Kidney epithelial cell (primary cell): ENCODE results near the gene NACC2. TPM values are rescaled to one million over a fixed set of nuclear protein-coding genes. Genes with fewer than 3 reads are reported as not detected.

ENCODE experiments used
- DNase-seq: peaks from one replicate; pipeline ENCODE4 v3.0.0-alpha.2; 2010; ENCODE audit warnings: low read depth
- H3K27me3 ChIP-seq: 2 replicates; pipeline ENCODE4 v1.6.0; 2011; ENCODE audit warnings: low read length; ENCODE audit not compliant: control insufficient read depth, insufficient read depth
- H3K36me3 ChIP-seq: 2 replicates; pipeline ENCODE4 v1.5.1; 2011; ENCODE audit warnings: low read length; ENCODE audit not compliant: control insufficient read depth, insufficient read depth
- H3K4me3 ChIP-seq: 2 replicates; pipeline ENCODE4 v1.5.1; 2011; ENCODE audit warnings: low read depth, mild to moderate bottlenecking, control low read depth, low read length
- total RNA-seq: library from RNA; depleted of rRNA; stranded (reverse); fragments of >200 nt; gene quantifications from 2 replicates; pipeline ENCODE4 v1.2.3, GENCODE V29; 2015
- TF ChIP-seq, protein P1 (sequence below): IDR thresholded peaks from 2 replicates; pipeline ENCODE4 v1.5.1; 2011; ENCODE audit warnings: mild to moderate bottlenecking, moderate library complexity, low read length, control low read depth, inconsistent platforms; ENCODE audit not compliant: insufficient read depth, poor library complexity, severe bottlenecking

The NACC2 gene
- total RNA-seq, 1 donor from 2014 or later: 26.0 TPM

DNA sequence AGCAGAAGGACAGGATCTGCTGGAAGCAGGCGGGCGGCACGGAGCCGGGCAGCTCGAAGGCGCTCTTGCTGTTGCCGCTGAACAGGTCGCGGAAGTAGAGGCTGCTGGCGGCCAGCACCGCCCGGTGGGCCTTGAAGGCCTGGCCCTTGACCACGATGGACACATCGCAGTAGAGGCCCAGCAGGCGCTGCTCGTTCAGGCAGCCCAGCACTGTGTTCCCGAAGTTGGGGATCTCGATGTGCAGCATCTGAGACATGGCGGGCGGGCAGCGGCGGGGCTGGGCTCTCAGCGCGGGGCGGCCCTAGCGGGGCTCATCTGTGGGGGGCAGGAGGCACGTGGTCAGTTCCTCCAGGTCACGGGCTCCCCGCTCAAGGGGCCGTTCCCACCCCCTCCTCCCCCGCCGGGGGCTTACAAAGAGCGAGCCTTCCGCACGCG lies 44.8 kb downstream of the NACC2 start:
- peak overlapping the region; percentile 55 for H3K4me3 ChIP-seq
- no peak for DNase-seq

DNA sequence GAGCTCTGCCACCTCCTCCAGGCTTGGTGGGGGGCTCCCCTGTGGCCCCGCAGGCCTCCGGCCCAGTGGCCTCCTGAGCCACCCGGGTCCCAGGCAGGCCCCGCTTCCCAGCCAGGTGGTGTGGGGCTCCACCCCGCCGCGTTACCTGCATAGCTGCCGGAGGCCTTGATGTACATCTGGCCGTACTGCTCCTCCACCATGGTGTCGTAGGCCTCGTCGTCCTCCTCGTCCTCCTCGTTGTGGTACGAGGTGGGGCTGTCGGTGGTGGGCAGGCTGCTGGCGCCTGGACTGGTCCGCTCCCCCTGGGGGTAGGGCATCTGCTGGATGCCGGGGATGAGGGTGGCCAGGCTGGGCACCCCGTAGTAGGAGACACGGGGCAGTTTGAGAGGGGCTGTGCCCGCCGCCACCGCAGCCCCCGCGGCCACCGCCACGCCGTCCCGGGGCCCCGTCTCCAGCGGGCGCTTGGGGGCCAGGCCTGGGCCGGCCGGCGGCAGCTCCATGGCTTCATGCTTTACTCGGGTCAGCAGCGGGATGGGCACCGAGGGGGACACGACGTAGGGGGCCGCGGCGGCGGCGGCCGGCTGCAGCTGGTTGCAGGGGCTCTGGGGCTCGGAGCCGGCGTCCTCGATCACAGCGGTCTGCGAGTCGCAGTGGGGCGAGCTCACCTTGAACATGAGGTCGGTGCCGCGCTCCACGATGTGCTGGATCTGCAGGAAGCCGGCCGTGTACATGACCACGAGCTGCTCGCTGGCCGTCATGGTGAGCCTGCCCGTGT lies 45.4 kb downstream of the NACC2 start:
- H3K36me3 ChIP-seq: peaks cover 3% of the 10 kb centered on the region
- no peak overlapping the region for H3K4me3 ChIP-seq
- DNase-seq: no peak
- TF ChIP-seq, protein P1, sequence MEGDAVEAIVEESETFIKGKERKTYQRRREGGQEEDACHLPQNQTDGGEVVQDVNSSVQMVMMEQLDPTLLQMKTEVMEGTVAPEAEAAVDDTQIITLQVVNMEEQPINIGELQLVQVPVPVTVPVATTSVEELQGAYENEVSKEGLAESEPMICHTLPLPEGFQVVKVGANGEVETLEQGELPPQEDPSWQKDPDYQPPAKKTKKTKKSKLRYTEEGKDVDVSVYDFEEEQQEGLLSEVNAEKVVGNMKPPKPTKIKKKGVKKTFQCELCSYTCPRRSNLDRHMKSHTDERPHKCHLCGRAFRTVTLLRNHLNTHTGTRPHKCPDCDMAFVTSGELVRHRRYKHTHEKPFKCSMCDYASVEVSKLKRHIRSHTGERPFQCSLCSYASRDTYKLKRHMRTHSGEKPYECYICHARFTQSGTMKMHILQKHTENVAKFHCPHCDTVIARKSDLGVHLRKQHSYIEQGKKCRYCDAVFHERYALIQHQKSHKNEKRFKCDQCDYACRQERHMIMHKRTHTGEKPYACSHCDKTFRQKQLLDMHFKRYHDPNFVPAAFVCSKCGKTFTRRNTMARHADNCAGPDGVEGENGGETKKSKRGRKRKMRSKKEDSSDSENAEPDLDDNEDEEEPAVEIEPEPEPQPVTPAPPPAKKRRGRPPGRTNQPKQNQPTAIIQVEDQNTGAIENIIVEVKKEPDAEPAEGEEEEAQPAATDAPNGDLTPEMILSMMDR: no peak
- H3K27me3 ChIP-seq: no peaks in the 10 kb centered on the region

More for the DNA sequence above, 44.8 kb downstream of the NACC2 start:
- TF ChIP-seq, protein P1: no peak
- H3K36me3 ChIP-seq: peaks cover 3% of the 10 kb centered on the region
- H3K27me3 ChIP-seq: no peaks in the 10 kb centered on the region

DNA sequence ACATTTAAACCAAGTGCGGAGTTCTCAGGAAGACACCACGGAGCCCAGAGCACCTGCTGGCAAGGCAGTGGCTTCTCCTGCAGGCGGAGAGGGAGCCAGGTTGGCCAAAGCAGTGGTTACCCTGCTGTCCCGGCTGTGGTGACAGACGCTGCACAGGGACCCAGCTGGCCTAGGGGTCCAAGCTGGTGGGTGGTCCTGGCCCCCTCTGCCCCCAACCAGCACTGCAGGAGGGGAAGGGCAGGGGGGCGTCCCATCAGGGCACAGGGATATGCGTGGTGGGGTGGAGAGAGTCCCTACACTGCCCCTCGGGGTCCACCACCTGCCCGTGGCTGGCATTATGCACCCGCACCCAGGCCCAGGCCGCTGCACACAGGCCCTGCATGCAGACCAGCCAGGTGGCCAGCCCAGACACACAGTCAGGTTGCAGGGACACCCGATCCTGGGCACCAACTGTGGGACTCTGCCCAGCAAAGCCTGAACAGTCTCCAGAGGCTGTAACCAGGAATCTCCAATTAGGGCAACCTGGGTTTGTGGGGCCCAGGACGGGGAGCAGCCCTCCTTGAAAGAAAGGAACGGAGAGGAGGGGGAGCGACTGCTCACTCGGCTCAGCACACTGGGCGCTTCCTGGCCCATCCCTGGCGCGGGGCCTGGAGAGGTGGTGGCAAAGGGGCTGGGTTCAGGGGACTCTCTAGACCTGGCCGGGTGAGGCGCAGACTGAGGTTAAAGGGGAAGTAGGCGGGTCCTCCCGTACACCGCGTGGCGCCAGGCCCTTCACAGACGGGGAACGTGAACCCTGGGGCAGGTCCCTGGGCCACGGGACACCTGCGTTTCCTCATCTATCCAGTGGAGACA lies 46.3 kb downstream of the NACC2 start:
- peaks cover 4% of the 10 kb centered on the region for H3K36me3 ChIP-seq

DNA sequence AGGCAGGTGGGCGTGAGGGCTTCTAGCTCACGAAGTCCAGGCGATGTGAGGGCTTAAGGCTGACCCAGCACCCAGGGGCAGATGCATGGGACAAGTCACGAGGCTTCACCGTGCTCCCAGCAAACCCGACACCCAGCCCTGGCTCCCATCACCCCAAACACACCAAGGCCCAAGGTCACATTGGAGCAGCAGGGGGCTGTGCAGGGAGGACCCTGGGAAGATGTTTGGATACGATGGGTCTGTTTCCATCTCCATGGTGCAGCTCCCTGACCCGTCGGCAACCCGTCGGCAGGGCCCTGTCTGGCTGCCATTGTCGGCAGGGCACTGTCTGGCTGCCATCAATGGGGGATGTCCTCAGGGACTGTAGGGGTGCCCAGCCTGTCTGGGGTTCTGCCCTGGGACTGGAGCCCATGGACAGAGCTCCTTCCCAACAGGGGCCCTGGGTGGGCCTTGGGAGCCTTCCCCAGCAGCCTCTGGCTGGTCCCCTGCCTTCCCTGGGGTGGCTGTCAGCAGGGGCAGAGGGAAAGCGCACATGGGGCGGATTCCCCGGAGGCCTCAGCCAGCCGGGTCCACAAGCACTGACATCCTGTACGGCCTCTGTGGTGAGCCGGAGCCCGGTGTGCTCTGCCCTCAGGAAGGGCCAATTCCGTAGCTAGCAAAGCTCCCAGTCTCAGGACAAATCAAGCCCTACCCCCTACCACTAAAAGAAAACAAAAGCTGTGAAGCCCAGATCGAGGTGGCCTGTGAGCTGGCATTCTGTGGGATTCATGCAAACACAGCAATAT lies 47.1 kb downstream of the NACC2 start:
- peaks cover 4% of the 10 kb centered on the region for H3K36me3 ChIP-seq
- TF ChIP-seq, protein P1: no peak
- H3K4me3 ChIP-seq: no peak overlapping the region
- no peaks in the 10 kb centered on the region for H3K27me3 ChIP-seq
- DNase-seq: no peak

More for the DNA sequence above, 46.3 kb downstream of the NACC2 start:
- DNase-seq: no peak
- H3K4me3 ChIP-seq: no peak overlapping the region
- TF ChIP-seq, protein P1: no peak
- no peaks in the 10 kb centered on the region for H3K27me3 ChIP-seq

DNA sequence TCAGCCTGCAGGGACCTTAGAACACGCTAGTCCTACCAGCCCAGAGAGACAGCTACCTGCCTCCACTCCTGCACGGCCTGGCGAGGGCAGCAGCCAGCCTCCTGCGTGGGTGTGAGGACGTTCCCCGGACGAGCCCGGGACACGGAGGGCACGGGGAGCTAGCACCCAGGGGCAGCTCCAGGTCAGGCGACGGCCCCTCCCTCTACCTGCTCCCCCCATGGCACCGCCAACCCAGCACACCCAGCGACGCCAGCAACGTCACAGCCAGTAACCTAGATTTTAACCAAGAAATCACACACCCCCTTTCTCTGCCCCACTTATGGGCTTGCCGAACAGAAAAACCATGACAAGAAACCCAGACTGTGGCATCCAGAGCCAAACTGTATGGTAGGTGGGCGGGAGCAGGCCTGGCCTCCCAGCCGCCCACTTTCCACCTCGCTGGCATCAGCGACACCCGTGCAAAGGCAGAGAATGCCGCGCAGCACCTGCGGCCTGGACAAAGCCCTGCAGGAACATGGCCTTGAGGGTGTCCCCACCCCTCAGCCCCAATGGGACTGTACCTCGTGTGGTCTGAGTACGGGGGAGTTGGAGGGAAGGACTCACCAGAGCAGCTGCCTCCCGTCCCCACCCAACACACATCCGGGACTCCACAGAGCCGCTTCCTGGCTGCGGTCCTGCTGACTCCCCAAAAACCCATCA lies 47.9 kb downstream of the NACC2 start:
- no peaks in the 10 kb centered on the region for H3K27me3 ChIP-seq
- TF ChIP-seq, protein P1: no peak
- H3K36me3 ChIP-seq: peaks cover 4% of the 10 kb centered on the region
- DNase-seq: no peak
- no peak overlapping the region for H3K4me3 ChIP-seq
